Measurements from ENCODE around the gene COL19A1.
A peak's percentile ranks its signal among the peaks of the same experiment; 100 is the strongest.
"Not testable (repeated sequence)": the region's sequence is repeated elsewhere in the genome, so short reads cannot be mapped to it uniquely, and the experiment has no call there.

COL19A1 gene

GRCh38 chr6:69866351-69866769, at the start of gene COL19A1:
Gene COL19A1, plus strand, starts transcription at chr6:69866556. Its CDS starts 13,012 bp downstream, at chr6:69879568.
- peak within 1 kb of the TSS; percentile 40 for H3K4me3 ChIP-seq (ENCODE audit: low read depth, low read length)
- no peak for DNase-seq (ENCODE audit: low read depth)
- TF ChIP-seq CTCF (IDR thresholded peaks at IDR 0.05; ENCODE audit: control insufficient read depth, extremely low read depth, insufficient read depth): no peak

GRCh38 chr6:69816569-69816968, 49.8 kb upstream of the COL19A1 start:
- no peak overlapping the region for H3K4me3 ChIP-seq (ENCODE audit: low read depth, low read length)
- TF ChIP-seq CTCF (IDR thresholded peaks at IDR 0.05; ENCODE audit: control insufficient read depth, extremely low read depth, insufficient read depth): no peak
- no peak for DNase-seq (ENCODE audit: low read depth)

DNA sequence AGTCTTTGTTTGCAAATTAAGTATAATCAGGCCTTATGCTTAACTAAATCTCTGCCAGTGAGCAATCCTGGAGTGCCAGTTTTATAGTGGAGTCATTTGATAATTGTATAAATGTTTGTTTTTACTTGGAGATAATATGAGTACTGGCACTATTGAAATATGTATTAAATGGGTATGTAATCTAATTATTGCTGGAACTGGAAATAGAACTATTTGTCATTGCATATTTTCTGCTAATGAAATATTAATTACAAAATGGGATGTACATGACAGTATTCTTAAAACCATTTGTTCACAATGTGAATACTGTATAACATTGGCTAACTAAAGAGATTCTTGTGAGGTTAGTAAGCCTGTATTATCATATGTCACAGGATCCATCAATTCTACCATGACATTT, 49.0 kb upstream of the COL19A1 start:
- TF ChIP-seq CTCF (IDR thresholded peaks at IDR 0.05; ENCODE audit: control insufficient read depth, extremely low read depth, insufficient read depth): no peak
- no peak for DNase-seq (ENCODE audit: low read depth)
- no peak overlapping the region for H3K4me3 ChIP-seq (ENCODE audit: low read depth, low read length)

DNA sequence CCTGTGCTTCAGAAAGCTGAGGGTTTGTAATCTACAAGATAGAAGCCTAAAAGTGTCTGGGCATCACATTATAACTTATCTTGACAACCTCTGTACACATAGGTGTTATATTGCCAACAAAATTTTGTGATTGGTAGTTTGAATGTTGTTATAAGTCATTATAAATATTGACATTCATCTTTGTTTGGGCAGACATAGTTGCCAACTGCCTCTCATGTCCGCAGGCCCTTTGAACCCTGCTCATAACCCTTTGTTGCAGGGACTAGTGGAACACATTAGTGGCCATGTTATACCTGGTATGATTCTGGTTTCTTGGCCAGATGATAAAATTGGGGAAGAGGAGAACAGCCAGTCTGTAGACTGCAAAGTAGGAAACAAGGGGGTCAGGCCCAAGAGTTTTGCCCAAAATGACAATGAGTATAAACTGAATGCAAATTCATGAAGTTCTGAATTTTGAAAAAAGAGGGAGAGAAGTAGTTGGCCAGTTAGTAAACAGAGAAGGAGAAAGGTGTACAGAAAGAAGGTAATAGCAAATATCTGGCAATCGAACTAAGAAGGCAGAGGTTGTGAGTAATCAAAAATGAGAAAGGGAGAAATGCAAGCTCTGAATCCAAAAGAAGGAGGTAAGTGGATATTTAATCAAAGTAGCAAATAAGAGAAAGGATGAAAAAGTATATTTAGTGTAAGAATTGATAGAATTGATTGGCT, 48.0 kb upstream of the COL19A1 start:
- DNase-seq (ENCODE audit: low read depth): peak; percentile 45
- H3K4me3 ChIP-seq (ENCODE audit: low read depth, low read length): no peak overlapping the region

DNA sequence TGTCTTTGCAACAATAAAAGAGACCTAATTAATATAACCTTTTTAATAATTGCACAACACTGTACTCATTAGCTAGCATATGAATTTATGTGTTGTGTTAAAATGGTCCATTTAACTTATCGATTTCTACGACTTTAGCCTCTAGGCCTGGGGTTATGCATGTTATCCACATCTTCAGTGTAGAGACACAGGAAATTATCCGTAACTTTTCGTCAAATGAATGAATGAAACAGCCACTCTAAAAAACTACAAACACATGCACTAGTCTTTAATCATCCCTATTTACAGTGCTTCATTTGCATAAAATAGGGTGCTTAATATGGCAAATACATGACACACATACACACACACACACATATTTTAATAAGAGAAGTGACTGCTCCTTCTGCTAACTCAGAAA, 47.2 kb upstream of the COL19A1 start:
- DNase-seq (ENCODE audit: low read depth): no peak
- no peak overlapping the region for H3K4me3 ChIP-seq (ENCODE audit: low read depth, low read length)
- no peak for TF ChIP-seq CTCF (IDR thresholded peaks at IDR 0.05; ENCODE audit: control insufficient read depth, extremely low read depth, insufficient read depth)

More for the DNA sequence above, 48.0 kb upstream of the COL19A1 start:
- no peak for TF ChIP-seq CTCF (IDR thresholded peaks at IDR 0.05; ENCODE audit: control insufficient read depth, extremely low read depth, insufficient read depth)

- no peak overlapping the region for H3K4me3 ChIP-seq (ENCODE audit: low read depth, low read length)
- TF ChIP-seq CTCF (IDR thresholded peaks at IDR 0.05; ENCODE audit: control insufficient read depth, extremely low read depth, insufficient read depth): no peak
- DNase-seq (ENCODE audit: low read depth): no peak
These were observed 46.3 kb upstream of the COL19A1 start for GRCh38 chr6:69820018-69820417.

DNA sequence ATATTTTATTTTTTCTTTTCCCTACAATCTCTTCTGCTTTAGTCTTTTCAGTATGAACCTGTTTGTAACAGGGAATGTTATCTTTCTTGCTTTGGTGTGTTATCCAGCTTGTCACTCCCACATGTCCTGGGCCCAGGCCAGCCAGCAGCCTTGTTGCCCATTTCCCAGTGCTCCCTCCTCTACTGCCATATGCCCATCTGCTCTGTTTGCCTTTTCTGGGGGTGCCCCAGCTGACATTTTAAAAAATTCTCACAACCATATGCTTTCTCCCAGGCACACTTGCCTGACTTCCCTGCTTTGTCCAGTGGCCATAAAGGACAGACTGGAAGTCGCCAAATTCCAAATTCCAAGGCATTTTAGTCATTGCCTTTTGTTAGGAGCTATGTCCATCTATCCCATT, 45.9 kb upstream of the COL19A1 start:
- no peak for TF ChIP-seq CTCF (IDR thresholded peaks at IDR 0.05; ENCODE audit: control insufficient read depth, extremely low read depth, insufficient read depth)
- H3K4me3 ChIP-seq (ENCODE audit: low read depth, low read length): no peak overlapping the region
- DNase-seq (ENCODE audit: low read depth): no peak

GRCh38 chr6:69824355-69824754, 42.0 kb upstream of the COL19A1 start:
- H3K4me3 ChIP-seq (ENCODE audit: low read depth, low read length); DNase-seq (ENCODE audit: low read depth): not testable (repeated sequence)
